Thymus (tissue), 11 donors: ENCODE measurements around the gene C16orf78. TPM values are rescaled to one million over a fixed set of nuclear protein-coding genes. Genes with fewer than 3 reads are reported as not detected.

Experiments used
- DNase-seq, 9 donors: peaks; one replicate each; pipeline ENCODE4 v3.0.0-alpha.2; 2013; ENCODE audit warnings: low spot score in 9 of 9, low read depth in 6 of 9, missing footprints in 1 of 9
- H3K27ac ChIP-seq, 2 donors: one replicate each; pipeline ENCODE4 v1.5.1; 2013; ENCODE audit warnings: control low read depth in 1 of 2, low read depth in 1 of 2, low read length in 1 of 2, mild to moderate bottlenecking in 1 of 2, moderate library complexity in 1 of 2
- H3K27me3 ChIP-seq, 2 donors: one replicate each; pipeline ENCODE4 v1.5.1; 2013; ENCODE audit warnings: low read length in 1 of 2; ENCODE audit not compliant: control insufficient read depth in 2 of 2, insufficient read depth in 1 of 2
- H3K36me3 ChIP-seq, 2 donors: one replicate each; pipeline ENCODE4 v1.5.1; 2013; ENCODE audit warnings: low read length in 1 of 2, mild to moderate bottlenecking in 1 of 2, moderate library complexity in 1 of 2; ENCODE audit not compliant: control insufficient read depth in 2 of 2, insufficient read depth in 2 of 2
- H3K4me1 ChIP-seq, 2 donors: one replicate each; pipeline ENCODE4 v1.5.1; 2013; ENCODE audit warnings: low read length in 2 of 2; ENCODE audit not compliant: control insufficient read depth in 2 of 2, insufficient read depth in 2 of 2
- H3K4me3 ChIP-seq, 2 donors: one replicate each; pipeline ENCODE4 v1.5.1; 2013; ENCODE audit warnings: low read length in 2 of 2, control low read depth in 1 of 2, mild to moderate bottlenecking in 1 of 2
- H3K9me3 ChIP-seq, 2 donors: one replicate each; pipeline ENCODE4 v1.5.1; 2013; ENCODE audit warnings: low read length in 1 of 2, mild to moderate bottlenecking in 1 of 2; ENCODE audit not compliant: control insufficient read depth in 2 of 2, insufficient read depth in 1 of 2
- WGBS: extraction: QIAGEN DNeasy Blood & Tissue Kit; methylation state at CpG from one replicate; pipeline ENCODE4 v1.1.7; 2013; 5-methylcytosine and 5-hydroxymethylcytosine counted together
- polyA plus RNA-seq: library from polyadenylated mRNA; stranded (reverse); fragments of 200-250 nt; gene quantifications from one replicate; pipeline ENCODE4 v1.2.3, GENCODE V29; 2013
- total RNA-seq: library from RNA; stranded (reverse); fragments of 120-200 nt; gene quantifications from one replicate; pipeline ENCODE4 v1.2.4, GENCODE V29; 2013
- donor health status: healthy.

C16orf78 gene
- total and polyA plus RNA-seq, 2 donors: not detected

DNA sequence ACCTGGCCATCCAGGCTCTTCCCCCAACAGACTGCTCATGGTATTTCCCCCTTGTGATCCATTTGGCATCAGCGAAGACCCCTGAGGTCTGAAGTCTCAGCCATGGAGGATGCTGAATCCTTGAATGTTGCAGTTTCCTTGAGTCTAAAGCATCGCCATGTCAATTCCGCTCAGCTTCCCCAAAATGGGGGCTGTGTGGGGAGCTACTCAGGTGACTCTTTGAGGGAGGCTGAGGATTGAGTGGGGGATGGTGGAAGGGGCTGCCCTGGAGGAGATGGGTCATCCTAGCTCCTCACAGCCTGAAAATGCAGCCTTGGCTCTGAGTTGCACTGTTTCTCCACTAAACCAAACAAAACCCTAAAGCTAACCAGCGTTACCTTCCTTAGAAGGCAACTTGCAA, 2.6 kb downstream of the C16orf78 start:
- Histone ChIP-seq H3K9me3 (no peaks in the 10 kb centered on the region), H3K4me3 (no peak overlapping the region), H3K36me3 (no peaks in the 10 kb centered on the region), H3K27ac (no peak overlapping the region), H3K4me1 (no peaks in the 10 kb centered on the region), H3K27me3 (peaks cover 0 to 3% of the 10 kb centered on the region in 2 donors)
- DNase-seq: no peak
- WGBS: 98% methylated on average over 4 of the region's 4 CpGs

DNA sequence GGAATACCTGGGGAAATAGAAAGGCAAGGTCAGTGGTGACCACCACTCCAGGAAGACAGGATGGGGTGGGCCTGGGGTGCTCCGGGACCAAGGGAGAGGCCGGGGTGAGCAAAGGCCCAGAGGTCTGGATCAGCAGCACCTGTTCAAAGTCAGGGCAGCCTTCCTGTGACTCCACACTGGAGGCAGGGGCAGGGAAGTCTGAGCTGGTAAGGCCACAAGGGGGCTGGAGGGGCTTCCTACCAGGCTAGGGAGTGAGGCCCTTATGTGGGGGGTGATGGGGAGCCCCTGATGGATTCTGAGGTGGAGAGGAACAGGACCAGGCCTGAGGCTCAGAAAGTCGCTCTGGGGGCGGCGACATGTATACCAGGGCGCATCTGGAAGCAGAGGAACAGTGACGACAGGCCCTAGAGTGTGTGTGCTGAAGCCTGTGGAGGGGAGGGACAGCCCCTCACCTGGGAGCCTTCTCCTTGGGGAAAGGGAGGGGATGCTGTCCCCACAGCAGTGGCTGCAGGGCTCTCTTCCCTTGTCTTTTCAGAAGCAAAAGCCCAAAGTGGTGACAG, 3.7 kb downstream of the C16orf78 start:
- Histone ChIP-seq H3K27me3 (peaks cover 0 to 3% of the 10 kb centered on the region in 2 donors), H3K9me3 (no peaks in the 10 kb centered on the region), H3K4me3 (no peak overlapping the region), H3K36me3 (no peaks in the 10 kb centered on the region), H3K4me1 (no peaks in the 10 kb centered on the region), H3K27ac (no peak overlapping the region)
- WGBS: 91% methylated on average over 7 of the region's 7 CpGs
- DNase-seq: no peak

DNA sequence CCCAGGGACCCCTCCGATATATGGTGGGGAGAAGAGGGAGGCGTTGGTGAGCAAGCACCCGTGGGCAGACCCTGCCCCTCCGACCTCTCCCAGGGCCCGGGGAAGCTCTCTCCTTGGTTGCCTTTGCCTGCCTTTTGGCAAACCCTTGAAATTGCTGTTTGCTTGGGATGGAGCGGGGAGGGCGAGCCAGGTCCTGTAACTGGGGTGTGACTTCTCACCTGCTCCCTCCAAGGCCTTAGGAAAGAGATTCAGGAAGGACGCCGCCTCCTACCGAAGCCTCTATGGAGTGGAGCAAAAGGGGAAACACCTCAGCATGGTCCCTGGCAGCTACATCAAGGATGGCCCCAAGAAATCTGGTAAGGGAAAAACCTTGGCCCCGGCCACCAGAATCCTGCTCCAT, 4.6 kb downstream of the C16orf78 start:
- WGBS: 77% methylated on average over 11 of the region's 11 CpGs
- DNase-seq: no peak
- Histone ChIP-seq H3K27me3 (peaks cover 0 to 3% of the 10 kb centered on the region in 2 donors), H3K4me1 (no peaks in the 10 kb centered on the region), H3K27ac (no peak overlapping the region), H3K4me3 (no peak overlapping the region), H3K9me3 (no peaks in the 10 kb centered on the region), H3K36me3 (no peaks in the 10 kb centered on the region)

DNA sequence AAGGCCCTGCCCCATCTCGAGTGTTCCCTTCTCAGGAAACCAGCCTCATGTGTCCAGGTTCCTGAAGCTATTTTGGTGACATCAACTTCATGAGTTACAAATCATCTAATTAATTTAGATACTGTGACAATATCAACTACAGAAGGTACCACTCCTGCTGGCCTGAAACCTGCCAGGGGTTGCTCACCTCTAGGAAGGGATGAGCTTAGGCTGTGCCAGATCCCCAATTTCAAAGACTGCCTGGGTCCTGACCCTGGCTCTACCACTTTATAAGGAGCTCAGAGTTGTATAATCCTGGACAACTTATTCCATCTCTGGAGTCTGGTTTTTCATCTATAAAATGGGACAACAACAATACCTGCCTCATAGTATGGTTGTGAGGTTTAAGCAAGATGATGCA, 5.2 kb downstream of the C16orf78 start:
- Histone ChIP-seq H3K9me3 (no peaks in the 10 kb centered on the region), H3K27me3 (peaks cover 0 to 3% of the 10 kb centered on the region in 2 donors), H3K36me3 (no peaks in the 10 kb centered on the region), H3K4me1 (no peaks in the 10 kb centered on the region), H3K27ac (no peak overlapping the region), H3K4me3 (no peak overlapping the region)
- WGBS: 43% methylated on average over 1 of the region's 1 CpG
- no peak for DNase-seq

DNA sequence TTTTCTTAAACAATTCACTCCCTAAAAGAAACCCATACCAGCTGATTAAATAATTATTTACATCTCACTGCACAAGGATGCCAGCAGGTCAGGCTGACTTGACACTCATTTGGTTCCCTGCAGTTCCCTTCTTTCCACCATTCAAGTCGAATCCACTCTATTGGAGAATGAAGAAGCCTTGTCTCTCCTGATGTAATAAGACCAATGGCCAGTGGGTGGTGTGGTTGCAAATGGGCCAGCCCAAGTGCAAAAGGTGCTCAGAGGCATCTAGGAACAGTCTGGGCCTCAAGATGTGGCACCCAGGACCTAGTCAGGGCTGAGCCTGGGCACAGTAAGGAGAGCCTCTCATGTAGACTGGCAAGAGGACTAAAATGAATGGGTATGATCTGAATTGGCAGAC, 9.3 kb downstream of the C16orf78 start:
- Histone ChIP-seq H3K4me3 (no peak overlapping the region), H3K4me1 (no peaks in the 10 kb centered on the region), H3K27ac (no peak overlapping the region), H3K27me3 (peaks cover 0 to 3% of the 10 kb centered on the region in 2 donors), H3K9me3 (no peaks in the 10 kb centered on the region), H3K36me3 (no peaks in the 10 kb centered on the region)
- no peak for DNase-seq
- 51% methylated on average over 1 of the region's 1 CpG for WGBS

DNA sequence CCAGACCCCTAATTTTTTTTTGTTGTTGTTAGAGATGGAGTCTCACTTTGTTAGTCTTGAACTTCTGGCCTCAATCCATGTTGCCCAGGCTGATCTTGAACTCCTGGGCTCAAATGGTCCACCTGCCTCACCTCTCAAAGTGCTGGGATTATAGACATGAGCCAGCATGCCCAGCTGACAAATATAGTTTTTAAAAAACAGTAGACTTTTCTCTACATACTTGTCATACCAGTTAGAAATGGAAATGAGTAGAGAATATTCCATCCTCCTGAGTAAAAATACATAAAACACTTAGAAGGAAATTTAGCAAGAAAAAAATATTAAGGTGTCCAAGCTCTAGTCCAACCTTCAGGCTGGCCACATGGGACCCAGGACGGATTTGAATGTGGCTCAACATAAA, 21.4 kb downstream of the C16orf78 start:
- Histone ChIP-seq H3K9me3 (no peaks in the 10 kb centered on the region), H3K27ac (no peak overlapping the region), H3K27me3 (no peaks in the 10 kb centered on the region), H3K4me3 (no peak overlapping the region), H3K36me3 (no peaks in the 10 kb centered on the region), H3K4me1 (no peaks in the 10 kb centered on the region)
- WGBS: 86% methylated on average over 1 of the region's 1 CpG
- DNase-seq: no peak

DNA sequence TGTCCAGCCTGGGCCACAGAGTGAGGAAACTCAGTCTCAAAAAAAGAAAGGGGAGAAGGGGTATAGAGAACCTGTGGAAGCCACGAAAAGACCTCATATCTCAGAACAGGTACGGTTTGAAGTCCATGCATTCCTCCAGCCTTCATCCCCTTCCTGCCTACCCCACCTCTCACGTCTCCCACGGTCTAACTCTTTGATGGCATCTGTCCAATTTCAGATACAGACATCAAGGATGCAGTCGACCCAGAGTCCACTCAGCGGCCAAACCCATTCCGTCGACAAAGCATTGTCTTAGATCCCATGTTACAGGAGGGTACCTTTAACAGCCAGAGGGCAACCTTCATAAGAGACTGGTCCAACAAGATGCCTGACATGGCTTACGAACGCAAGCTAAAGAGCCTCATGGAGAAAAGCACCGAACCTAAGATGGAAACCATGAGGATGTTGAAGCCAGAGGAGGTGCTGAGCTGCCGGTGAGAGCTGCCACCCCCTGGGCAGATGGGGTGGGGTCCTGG, 22.7 kb downstream of the C16orf78 start:
- no peak overlapping the region for H3K4me3 ChIP-seq
- H3K27me3 ChIP-seq: no peaks in the 10 kb centered on the region
- H3K27ac ChIP-seq: no peak overlapping the region
- no peak for DNase-seq
- H3K36me3 ChIP-seq: no peaks in the 10 kb centered on the region
- no peaks in the 10 kb centered on the region for H3K4me1 ChIP-seq
- no peaks in the 10 kb centered on the region for H3K9me3 ChIP-seq
- 92% methylated on average over 12 of the region's 12 CpGs for WGBS

DNA sequence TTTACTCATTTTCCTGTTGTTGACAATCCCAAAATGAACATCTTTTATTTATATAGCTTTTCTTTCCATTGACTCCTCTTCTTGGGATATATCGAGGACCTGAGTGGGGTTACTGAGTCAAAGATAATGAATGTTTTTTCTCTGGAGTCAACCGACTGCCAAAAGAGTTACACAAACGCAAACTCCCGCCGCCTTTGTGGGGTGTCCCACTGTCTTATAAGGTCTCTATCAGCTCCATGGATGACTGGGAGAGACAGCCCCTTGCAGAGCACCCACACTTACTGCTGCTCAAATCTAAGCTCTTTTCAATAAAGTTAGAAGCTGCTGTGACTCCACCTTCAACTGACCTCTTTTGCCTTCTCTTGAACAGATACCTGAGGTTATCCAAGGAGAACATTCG, 25.2 kb downstream of the C16orf78 start:
- WGBS: 97% methylated on average over 6 of the region's 6 CpGs
- no peaks in the 10 kb centered on the region for H3K9me3 ChIP-seq
- no peak overlapping the region for H3K4me3 ChIP-seq
- no peaks in the 10 kb centered on the region for H3K4me1 ChIP-seq
- H3K36me3 ChIP-seq: no peaks in the 10 kb centered on the region
- no peak overlapping the region for H3K27ac ChIP-seq
- DNase-seq: no peak
- H3K27me3 ChIP-seq: no peaks in the 10 kb centered on the region

DNA sequence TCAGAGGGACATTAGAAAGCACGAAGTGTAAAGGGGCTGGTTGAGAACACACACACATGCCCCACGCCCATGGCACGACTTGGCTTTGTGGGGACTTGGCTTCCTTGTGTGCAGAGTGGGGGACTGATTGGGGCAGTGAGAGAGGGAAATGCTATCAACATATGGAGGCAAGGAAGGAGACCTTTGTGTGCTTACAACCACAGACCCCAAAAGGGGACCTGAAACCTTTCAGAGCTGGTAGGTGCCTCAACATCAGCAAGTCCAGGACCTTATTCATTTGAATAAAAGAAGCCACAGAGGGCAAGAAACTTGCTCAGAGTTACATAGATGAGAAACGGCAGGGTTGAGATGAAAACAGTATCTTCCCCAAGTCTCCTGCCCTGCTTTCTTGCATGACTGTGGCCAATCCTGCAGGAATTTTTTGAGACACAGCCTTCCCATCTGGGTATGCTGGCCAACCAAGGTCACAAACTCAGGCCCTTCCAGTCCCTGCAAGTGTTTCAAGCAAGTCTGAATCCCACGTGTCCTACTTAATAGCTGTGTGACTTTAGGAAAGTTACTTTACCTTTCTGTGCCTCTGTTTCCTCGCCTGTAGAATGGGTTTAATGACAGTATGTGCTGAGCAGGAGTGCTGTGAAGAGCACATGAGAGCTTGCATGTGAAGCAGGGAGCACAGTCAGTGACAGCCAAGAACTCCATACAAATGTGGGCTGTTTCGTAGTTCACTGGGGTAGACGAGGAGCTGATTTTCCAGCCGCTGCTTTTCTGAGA, 26.2 kb downstream of the C16orf78 start:
- no peaks in the 10 kb centered on the region for H3K27me3 ChIP-seq
- H3K36me3 ChIP-seq: no peaks in the 10 kb centered on the region
- H3K27ac ChIP-seq: no peak overlapping the region
- WGBS: 82% methylated on average over 9 of the region's 9 CpGs
- H3K4me3 ChIP-seq: no peak overlapping the region
- no peaks in the 10 kb centered on the region for H3K9me3 ChIP-seq
- H3K4me1 ChIP-seq: no peaks in the 10 kb centered on the region
- no peak for DNase-seq
